Right lobe of liver (tissue), 4 donors: ENCODE data around the gene ARHGEF9.

Experiments
- POLR2A ChIP-seq: fragments of 450-650 bp; IDR thresholded peaks from one replicate; pipeline ENCODE4 v1.6.1; 2017; ENCODE audit warnings: antibody characterized with exemption, mild to moderate bottlenecking
- TF ChIP-seq, protein P1 (sequence below), 4 donors: fragments of 200-600 bp in 3 of 4; fragments of 450-650 bp in 1 of 4; IDR thresholded peaks; one replicate each; pipeline versions ENCODE4 v1.5.1 to v1.8.0; 2016 to 2022; ENCODE audit warnings: antibody characterized with exemption in 4 of 4, mild to moderate bottlenecking in 2 of 4
- donor health status: DM: no; HTN: no; CAD: no.
- donor health status: DM: no; HTN: no; CAD: no.
- donor health status: DM: no; HTN: yes; CAD: no.

DNA sequence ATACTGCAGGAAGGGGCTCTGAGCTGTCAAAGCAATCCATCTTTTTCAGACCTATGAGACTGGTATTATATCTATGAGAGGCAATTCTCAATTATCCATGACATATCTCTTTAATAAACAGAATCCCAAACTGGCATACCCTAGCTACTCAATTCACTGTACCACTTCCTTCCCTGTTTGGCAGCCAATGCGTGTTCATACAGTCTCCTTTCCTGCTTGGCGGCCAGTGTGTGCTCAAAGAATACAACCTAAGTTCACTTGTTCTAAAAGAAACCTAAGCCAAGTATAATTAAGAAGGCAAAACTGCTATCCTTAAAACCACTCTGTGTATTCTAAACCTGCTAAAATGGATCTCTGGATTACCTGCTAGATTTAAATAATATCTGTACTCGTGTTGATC is 38.3 kb downstream of the ARHGEF9 start:
- TF ChIP-seq, protein P1, sequence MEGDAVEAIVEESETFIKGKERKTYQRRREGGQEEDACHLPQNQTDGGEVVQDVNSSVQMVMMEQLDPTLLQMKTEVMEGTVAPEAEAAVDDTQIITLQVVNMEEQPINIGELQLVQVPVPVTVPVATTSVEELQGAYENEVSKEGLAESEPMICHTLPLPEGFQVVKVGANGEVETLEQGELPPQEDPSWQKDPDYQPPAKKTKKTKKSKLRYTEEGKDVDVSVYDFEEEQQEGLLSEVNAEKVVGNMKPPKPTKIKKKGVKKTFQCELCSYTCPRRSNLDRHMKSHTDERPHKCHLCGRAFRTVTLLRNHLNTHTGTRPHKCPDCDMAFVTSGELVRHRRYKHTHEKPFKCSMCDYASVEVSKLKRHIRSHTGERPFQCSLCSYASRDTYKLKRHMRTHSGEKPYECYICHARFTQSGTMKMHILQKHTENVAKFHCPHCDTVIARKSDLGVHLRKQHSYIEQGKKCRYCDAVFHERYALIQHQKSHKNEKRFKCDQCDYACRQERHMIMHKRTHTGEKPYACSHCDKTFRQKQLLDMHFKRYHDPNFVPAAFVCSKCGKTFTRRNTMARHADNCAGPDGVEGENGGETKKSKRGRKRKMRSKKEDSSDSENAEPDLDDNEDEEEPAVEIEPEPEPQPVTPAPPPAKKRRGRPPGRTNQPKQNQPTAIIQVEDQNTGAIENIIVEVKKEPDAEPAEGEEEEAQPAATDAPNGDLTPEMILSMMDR (IDR thresholded peaks at IDR 0.05), result no peak
- TF ChIP-seq POLR2A, result no peak
